Fibroblast of skin of right quadriceps (primary cell): ENCODE measurements around the gene CRKL.
A peak's percentile ranks its signal among the peaks of the same experiment; 100 is the strongest.
"Not testable (repeated sequence)": the region's sequence is repeated elsewhere in the genome, so short reads cannot be mapped to it uniquely, and the experiment has no call there.

Experiments used
- DNase-seq: peaks from one replicate; pipeline ENCODE4 v3.0.0-alpha.2; 2013

CRKL gene

GRCh38 chr22:20937031-20937793, 20.0 kb downstream of the CRKL start:
- no peak for DNase-seq

GRCh38 chr22:20937794-20938671, 20.8 kb downstream of the CRKL start:
- no peak for DNase-seq

- DNase-seq: not testable (repeated sequence)
Observed at GRCh38 chr22:20939457-20940185, 22.4 kb downstream of the CRKL start.

DNA sequence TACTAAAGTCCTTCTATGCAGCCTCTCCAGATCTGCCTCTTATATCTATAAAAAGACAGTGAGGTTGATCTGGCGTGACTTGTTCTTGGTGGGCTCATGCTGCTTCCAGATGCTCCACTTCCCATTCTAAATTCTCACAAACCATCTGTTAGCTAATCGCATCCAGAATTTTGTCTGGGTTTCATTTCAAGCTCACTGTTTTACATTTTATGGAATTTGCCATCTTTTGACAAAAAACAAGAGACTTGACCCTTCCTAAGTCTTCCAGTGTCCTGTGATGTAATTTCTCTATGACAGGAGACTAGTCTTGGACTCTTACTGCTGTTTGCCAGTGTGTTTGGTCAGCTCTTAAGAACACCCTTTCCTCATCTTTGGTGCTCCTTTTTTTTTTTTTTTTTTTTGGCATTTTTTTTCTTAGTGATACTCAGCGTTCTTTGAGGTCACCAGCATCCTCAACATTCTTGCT, 23.0 kb downstream of the CRKL start:
- DNase-seq: peak; percentile 39

- peak; percentile 28 for DNase-seq
Observed at GRCh38 chr22:20940904-20941385, 23.7 kb downstream of the CRKL start.

DNA sequence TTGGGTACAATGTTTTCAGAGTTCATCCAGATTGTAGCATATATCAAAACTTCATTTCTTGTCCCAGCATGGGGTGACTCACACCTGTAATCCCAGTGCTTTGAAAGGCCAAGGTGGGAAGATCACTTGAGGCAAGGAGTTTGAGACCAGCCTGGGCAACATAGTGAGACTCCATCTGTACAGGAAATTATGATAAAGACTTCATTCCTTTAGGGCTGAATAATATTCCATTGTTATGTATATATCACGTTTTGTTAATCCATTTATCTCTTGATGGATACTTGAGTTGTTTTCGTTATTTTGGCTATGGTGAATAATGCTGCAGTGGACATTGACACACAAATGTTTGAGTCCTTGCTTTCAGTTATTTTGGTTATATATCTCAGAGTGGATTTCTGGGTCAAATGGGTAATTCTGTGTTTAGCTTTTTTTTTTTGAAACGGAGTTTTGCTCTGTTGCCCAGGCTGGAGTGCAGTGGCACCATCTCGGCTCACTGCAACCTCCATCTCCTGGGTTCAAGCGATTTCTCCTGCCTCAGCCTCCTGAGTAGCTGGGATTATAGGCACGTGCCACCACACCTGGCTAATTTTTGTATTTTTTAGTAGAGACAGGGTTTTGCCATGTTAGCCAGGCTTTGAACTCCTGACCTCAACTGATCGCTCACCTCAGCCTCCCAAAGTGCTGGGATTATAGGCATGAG, 25.1 kb downstream of the CRKL start:
- DNase-seq: not testable (repeated sequence)

GRCh38 chr22:20943104-20943933, 26.1 kb downstream of the CRKL start:
- no peak for DNase-seq

DNA sequence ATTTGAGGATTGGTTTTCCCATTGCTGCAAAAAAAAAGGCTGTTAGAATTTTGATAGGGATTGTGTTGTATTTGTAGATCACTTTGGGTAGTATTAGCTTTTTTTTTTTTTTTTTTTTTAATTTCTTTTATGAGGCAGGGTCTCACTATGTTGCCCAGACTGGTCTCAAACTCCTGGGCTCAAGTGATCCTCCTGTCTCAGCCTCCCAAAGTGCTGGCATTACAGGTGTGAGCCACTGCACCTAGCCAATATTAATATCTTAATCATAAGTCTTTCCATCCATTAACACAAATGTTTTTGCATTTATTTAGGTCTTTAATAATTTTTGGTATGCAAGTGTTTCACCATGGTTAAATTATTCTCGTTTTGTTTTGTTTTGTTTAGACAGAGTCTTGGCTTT, 26.8 kb downstream of the CRKL start:
- no peak for DNase-seq

- no peak for DNase-seq
Observed at GRCh38 chr22:20945578-20945934, 28.3 kb downstream of the CRKL start.

DNA sequence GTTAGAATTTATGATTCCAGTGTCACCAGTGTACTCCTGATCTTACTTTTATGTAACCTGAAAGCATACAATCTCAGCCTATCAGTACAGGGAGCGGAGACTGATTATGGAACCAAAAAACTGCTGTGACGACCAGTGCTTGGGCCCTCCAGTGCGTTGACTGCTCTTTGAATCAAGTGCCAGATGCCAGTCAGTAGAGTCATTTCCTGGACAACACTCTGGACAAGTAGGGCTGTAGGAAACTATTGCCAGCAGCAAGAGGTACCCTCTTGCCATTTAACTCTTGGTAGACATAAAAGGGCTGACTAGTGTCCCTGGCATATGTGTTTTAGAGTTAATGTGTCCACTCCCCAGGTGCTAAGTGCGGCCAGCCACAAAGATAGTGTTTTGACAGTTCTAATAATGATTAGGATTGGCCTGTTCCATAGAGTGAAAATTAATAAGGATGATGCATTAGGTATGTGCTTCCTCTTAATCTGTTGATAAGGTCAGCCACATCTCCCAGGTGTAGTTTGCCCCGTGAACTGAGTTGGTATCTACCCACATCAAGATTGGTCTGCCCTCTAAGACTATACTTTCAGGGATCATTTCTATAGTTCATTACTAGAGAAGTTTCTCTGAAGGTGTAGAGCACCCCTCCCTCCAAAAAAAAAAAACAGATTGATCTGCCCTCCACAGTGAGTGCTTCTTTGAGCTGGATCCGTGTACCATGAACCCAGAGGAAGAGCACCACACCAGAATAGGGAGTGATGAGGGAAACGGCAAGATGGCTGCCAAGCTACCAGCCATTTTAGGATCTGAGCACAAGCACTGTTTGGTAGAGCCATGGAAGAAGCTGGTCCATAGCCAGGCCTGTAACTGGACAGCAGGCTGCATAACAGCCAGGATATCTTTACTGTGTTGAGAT, 29.1 kb downstream of the CRKL start:
- no peak for DNase-seq

DNA sequence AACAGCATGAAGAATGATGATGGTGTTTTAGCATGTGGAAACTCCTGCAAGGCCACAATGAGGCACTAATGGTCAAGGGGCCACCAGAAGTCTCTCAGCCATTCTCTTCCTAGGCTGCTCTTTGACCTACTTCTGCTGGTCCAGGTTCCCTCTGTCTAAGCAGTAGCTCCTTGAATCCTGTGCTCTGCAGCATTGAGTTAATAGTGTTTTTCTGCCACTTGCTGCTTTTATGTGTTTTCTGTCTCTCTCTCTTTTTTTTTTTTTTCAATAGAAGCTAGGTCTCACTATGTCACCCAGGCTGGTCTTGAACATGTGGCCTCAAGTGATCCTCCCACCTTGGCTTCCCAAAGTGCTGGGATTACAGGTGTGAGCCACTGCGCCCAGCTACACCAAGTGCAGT, 29.8 kb downstream of the CRKL start:
- no peak for DNase-seq

- DNase-seq: no peak
Observed at GRCh38 chr22:20948450-20948849, 31.2 kb downstream of the CRKL start.

GRCh38 chr22:20948989-20949388, 31.8 kb downstream of the CRKL start:
- no peak for DNase-seq

- DNase-seq: no peak
Observed at GRCh38 chr22:20949698-20950183, 32.5 kb downstream of the CRKL start.

DNA sequence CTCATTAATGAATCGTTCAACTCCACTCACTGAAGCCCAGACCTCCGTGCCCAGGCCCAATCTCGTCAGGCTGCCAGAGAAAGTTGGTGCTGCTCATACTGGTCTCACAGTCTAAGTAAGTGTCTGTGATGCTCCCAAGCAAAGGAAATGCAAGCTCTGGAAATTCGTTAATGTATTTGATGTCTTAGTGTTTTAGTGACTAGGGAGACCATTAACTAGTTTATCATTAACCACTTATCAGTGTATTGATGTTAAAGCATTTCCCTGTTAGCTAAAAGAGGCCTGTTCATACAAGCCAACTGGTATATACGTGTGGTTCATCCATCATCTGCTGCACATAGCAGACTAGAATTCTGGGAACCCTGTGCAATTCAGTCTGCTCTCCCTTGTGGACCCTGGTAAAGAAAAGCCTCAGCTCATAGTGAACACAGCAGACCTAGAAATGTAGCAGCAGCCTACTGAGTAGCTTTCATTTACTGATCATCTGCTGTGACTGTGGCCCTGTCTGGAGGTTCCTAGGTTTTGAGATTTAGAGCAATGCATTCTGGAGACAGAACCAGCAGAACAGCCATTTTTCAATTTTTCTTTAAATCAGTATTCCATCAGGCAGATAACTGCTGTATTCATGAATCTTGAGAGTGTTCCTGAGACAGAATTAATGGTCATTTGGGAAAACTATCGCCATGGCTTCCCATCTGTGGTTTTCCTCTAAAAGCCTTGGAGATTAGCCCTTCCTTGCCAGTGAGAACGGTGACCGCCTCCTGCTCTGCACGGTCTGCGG, 34.1 kb downstream of the CRKL start:
- no peak for DNase-seq

DNA sequence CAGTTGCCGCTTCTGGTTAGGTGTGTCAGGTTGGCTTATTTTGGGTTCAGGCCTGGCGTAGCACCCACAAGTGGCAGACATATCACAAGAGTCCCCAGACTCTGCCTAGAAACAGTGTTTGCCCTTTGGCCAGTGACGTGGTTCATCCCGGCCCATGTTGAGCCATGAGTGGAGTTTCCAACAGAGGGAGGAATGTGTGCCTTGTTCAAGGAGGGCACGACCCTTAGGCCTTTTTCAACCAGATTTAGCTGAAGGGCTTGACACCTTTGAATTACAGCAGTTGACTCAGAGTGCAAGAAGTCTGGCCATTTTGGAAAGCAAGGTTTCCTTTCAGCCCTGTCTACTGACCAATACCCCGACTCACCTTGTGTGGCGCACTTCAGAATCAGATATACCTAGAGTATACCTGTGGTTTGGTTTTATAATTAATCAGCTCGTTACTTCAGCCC, 34.7 kb downstream of the CRKL start:
- no peak for DNase-seq

DNA sequence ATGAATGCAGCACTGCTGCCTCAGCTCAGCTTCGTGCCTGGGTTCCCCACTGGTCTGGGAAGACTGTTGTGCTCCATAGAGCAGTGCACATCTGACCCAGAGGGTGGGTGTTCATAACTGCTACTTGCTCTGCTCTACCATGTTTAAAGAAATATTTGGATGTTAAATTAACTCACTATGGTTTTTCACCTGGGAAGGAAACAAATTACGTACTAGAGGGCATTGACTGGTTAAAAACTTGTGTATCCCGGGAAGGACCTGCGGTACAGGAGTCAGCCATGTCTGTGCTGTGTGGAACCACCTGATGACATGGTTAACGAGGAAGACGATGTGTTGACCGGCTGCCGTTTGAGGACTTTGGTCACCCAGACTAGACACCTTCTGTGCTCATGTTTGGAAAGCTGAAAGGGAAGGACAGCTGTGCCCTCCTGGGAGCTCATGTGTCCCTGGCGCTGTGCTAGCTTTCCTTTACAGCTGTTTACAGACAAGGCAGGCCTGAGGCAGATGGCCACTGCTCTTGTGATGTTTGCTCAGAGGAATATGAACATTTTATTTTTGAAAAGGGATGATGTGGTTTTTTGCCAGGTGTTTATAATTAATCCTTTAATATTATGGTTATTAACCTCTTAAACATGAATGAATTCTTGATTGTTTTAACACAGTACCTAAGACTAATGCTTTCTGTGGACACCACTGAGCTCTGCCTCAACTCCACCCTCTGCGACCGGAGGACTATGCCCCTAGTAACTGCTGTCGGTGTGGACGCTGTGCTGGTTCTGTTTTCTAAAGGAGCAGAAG, 35.5 kb downstream of the CRKL start:
- DNase-seq: no peak

- DNase-seq: no peak
Observed at GRCh38 chr22:20953342-20953608, 36.1 kb downstream of the CRKL start.
